HG02798 (cell line): ENCODE results near the gene FER1L5.
"Not testable (repeated sequence)": the region's sequence is repeated elsewhere in the genome, so short reads cannot be mapped to it uniquely, and the experiment has no call there.

ENCODE experiments used
- ATAC-seq: cut with Tn5 transposase; IDR thresholded peaks from one replicate; pipeline ENCODE4 v1.9.1; 2021; ENCODE audit warnings: mild to moderate bottlenecking; ENCODE audit not compliant: unreplicated experiment, poor library complexity

Gene FER1L5

GRCh38 chr2:96633641-96634040 lies 8.9 kb upstream of the FER1L5 start:
- ATAC-seq = no peak

DNA sequence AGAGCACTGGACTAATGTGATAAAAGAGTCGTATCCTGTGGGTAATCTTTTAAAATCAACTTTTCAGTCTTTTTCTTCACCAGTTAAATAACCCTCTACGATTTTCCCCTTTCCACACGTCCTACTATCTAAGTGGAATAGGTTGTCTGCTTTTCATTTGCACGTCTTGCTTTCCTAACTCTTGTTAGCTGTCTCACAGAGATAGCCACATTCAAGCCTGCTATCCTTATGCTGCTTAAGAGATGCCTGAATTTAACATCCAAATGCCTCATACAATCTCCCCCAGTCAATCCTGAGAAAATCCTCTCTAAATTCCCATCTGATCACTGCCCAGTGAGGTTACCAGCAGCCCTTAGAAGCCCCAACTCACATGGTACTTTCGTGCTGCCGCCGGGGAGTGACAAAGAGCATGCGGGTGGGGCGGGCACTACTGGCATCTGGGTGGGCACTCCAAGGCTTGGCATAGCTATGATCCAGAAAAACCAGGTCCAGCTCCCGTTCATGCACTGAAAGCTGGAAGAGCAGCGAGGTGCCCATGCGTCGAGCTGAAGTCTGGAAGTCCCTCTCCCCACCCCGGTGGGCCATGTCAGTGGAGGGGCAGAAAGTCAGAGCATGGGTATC lies 5.9 kb upstream of the FER1L5 start:
- no peak for ATAC-seq

DNA sequence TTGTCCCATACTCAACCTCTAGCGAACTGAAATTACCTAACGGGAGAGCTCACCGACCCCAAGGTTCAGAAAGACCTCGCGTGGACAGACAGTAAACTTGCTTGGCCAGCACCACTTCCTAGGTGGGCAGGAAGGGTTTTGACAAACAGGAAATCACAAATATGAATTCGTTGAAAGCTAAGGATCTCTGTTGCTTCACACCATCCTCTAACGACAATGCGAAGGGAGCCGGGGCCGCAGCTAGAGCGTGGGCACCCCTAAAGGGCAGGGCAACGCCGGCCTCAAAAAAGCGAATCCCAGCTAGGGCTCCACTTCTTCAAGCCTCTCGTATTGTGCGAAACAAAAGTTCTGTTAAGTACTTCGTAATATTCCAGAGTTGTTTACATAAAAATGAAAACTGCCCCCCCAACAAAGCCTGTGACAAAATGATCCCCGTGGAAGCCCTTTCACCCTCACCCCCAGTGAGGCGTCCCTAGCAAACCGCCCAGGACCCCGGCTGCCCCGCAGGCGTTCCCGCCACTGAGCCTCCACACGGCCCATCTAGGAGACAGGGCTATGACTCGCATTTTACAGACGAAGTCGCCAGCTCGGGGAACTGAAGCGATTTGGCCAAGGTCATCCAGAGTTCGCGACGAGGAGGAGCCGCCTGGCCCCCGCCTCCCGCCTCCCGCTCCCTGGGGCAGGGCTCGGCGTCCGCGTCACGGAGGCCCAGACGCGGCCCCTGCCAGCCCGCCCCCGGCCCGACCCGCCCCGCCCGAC lies 5.0 kb upstream of the FER1L5 start:
- peak; percentile 79 for ATAC-seq

- ATAC-seq = peak; percentile 80
These were observed 4.1 kb upstream of the FER1L5 start, which contains the start of gene KANSL3 for GRCh38 chr2:96638144-96639121. Gene KANSL3 (minus strand): TSS chr2:96638312. CDS start chr2:96637135, 1,177 bp downstream.

GRCh38 chr2:96647681-96648080 lies 5.1 kb downstream of the FER1L5 start:
- no peak for ATAC-seq

GRCh38 chr2:96648306-96648930 lies 5.9 kb downstream of the FER1L5 start:
- ATAC-seq = no peak

DNA sequence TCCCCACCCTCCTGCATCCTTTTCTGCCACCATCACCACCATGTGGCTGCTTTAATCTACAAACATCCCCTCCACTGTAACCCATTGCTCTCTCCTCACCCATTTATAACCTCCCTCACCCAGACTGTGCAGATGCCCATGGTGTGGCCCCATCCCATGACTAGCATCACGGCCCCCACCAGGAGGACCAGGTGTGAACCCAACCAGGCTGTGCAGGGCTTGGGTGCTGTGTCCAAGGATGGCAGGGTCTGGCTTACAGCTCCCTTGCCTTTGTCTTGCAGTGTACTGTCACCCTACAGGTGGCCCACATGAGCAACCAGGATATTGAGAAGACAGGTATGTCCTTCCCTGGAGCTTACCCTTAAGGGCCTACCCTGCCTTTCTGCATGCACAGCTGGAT lies 6.8 kb downstream of the FER1L5 start:
- ATAC-seq = no peak

DNA sequence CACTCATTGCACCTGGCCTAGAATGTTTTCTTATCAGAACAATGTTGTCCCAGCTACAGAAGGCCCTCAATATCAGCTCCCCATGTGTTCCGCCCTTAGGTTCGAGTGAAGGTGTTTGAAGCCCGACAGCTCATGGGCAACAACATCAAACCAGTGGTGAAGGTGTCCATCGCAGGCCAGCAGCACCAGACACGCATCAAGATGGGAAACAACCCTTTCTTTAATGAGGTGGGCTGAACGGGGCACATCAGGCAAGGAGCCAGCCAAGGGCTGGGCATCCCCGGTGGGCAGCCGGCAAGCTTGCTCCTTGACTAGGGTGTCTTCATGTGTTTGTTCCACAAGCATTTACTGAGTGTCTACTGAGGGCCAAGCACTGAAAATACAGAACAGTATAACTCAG lies 9.2 kb downstream of the FER1L5 start:
- ATAC-seq = no peak

- ATAC-seq = not testable (repeated sequence)
These were observed 12.2 kb downstream of the FER1L5 start for GRCh38 chr2:96654791-96655190.

GRCh38 chr2:96655526-96655925 lies 13.0 kb downstream of the FER1L5 start:
- ATAC-seq = no peak

DNA sequence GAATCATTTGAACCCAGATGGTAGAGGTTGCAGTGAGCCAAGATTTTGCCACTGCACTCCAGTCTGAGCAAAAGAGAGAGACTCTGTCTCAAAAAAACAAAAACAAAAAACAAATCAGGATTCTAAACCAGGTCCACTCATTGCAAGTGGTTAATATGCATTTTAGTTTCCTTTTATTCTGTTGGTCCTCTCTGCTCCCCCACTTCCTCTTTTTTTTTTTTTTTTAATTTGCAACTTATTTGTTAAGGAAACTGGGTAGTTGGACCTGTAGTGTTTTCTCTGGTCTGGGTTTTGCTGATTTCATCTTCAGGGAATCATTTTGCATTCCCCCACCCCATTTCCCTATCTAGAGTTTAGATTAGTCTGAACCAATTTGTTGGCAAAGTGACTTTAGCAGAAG lies 14.0 kb downstream of the FER1L5 start:
- ATAC-seq = no peak

GRCh38 chr2:96661324-96661723 lies 18.8 kb downstream of the FER1L5 start:
- ATAC-seq = no peak

- no peak for ATAC-seq
These were observed 19.8 kb downstream of the FER1L5 start for GRCh38 chr2:96662360-96662759.

GRCh38 chr2:96663177-96663576 lies 20.6 kb downstream of the FER1L5 start:
- ATAC-seq = no peak

- no peak for ATAC-seq
These were observed 21.3 kb downstream of the FER1L5 start for GRCh38 chr2:96663829-96664228.

DNA sequence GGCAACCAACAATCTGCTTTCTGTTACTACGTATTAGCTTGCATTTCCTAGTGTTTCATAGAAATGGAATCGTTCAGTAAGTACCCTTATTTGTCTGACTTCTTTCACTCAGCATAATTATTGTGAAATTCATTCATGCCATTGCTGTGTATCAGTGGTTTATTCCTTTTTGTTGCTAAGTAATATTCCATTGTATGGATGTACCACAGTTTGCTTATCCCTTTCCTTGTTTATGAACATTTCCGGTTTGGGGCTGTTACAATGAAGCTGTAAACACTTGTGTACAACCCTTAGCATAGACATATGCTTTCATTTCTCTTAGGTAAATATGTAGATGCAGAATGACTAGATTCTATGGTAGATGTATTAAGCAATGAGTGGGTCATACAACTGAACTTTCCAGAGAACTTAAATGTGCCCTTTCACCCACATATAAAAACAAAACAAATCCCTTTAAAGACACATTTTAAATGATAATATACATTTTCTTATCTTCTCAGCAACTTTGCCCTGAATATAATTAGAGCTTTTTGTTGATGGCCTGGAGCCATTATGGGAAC lies 21.9 kb downstream of the FER1L5 start:
- no peak for ATAC-seq

DNA sequence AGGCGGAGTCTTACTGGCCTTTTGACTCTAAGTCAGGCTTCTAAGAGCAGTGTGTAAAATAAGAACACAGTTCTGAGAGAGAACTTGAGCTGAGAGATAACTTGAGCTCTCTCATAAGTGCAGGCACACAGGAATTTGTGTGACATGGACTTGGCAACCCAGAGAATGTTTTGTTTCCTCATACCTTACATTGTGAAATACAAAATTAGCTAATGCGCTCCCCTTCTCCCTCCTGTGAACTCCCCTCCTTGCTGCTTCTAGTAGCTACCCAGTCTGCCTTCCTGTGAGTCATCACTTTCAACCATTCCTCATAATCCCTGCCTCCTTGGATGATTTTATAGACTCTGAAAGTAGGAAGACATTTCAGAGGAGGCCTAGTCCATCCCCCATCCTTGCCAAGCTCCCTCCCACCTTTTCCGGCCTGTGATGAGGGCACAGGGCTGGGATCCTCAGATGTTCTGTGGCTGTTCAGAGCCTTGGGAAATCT lies 22.6 kb downstream of the FER1L5 start:
- ATAC-seq = no peak

- not testable (repeated sequence) for ATAC-seq
These were observed 23.2 kb downstream of the FER1L5 start for GRCh38 chr2:96665717-96666116.

- ATAC-seq = no peak
These were observed 26.2 kb downstream of the FER1L5 start for GRCh38 chr2:96668771-96669170.
